GM12878 (cell line): ENCODE measurements around the gene NKD2. TPM values are rescaled to one million over a fixed set of nuclear protein-coding genes. Genes with fewer than 3 reads are reported as not detected.

Experiments
- ATAC-seq: fragments of 200-7000 bp; cut with Tn5 transposase; 3 replicates; pipeline ENCODE4 v1.9.1; 2020; ENCODE audit warnings: mild to moderate bottlenecking, moderate library complexity
- BruUV-seq: library from RNA; stranded (reverse); fragments of 400-500 nt; replicated peaks from 2 replicates; lab custom pipeline; 2021; lab: Mats Ljungman, UMichigan
- CTCF ChIA-PET: fragments of 300-600 bp; sonication (Branson Sonifier 250); formaldehyde crosslinking; extraction: SDS; loops from one replicate; lab custom pipeline; 2021; ENCODE audit warnings: inconsistent platforms; lab: Yijun Ruan, JAX
- POLR2A ChIA-PET: fragments of 350-600 bp; formaldehyde crosslinking; extraction: SDS; loops from one replicate; lab custom pipeline; 2021; ENCODE audit warnings: inconsistent platforms; lab: Charles Lee
- RAD21 ChIA-PET: fragments of 300-600 bp; sonication (Branson Sonifier 250); formaldehyde crosslinking; loops from one replicate; lab custom pipeline; 2023; ENCODE audit warnings: antibody characterized with exemption; ENCODE audit not compliant: unreplicated experiment; lab: Charles Lee
- SMC1A ChIA-PET: fragments of 300-600 bp; sonication (Branson Sonifier 250); formaldehyde crosslinking; loops from one replicate; lab custom pipeline; 2023; ENCODE audit not compliant: unreplicated experiment, uncharacterized antibody; lab: Charles Lee
- DNase-seq: peaks from one replicate; pipeline ENCODE4 v3.0.0-alpha.2; 2011; ENCODE audit warnings: low read depth, low spot score
- FAIRE-seq: peaks from 3 replicates; lab custom pipeline; 2011; peaks lifted over from hg19 to GRCh38; lab: Jason Lieb, UNC
- H2AFZ ChIP-seq: 2 replicates; pipeline ENCODE4 v1.6.0; 2011; ENCODE audit warnings: low read depth, low read length, control low read depth; ENCODE audit not compliant: control insufficient read depth
- H3K27ac ChIP-seq: 2 replicates; pipeline ENCODE4 v1.5.1; 2011; ENCODE audit warnings: control low read depth; ENCODE audit not compliant: control insufficient read depth, insufficient read depth
- H3K27me3 ChIP-seq, 2 experiments: replicated peaks in 1 of 2; 2 replicates each; pipeline versions ENCODE4 v1.6.0 to v1.6.1; 2011; ENCODE audit warnings: low read length in 1 of 2; ENCODE audit not compliant: control insufficient read depth in 2 of 2, insufficient read depth in 2 of 2
- H3K36me3 ChIP-seq, 2 experiments: 2 replicates each; pipeline ENCODE4 v1.5.1; 2011; ENCODE audit warnings: low read length in 1 of 2; ENCODE audit not compliant: control insufficient read depth in 2 of 2, insufficient read depth in 2 of 2
- H3K4me1 ChIP-seq: 2 replicates; pipeline ENCODE4 v1.6.1; 2011; ENCODE audit warnings: mild to moderate bottlenecking, low read length, moderate library complexity, mixed read lengths; ENCODE audit not compliant: control insufficient read depth, insufficient read depth
- H3K4me2 ChIP-seq: 2 replicates; pipeline ENCODE4 v1.6.0; 2011; ENCODE audit warnings: control low read depth; ENCODE audit not compliant: control insufficient read depth, insufficient read depth
- H3K4me3 ChIP-seq: fragments of 200-600 bp; sonication (generic); 2 replicates; pipeline ENCODE4 v1.5.1; 2016
- H3K79me2 ChIP-seq: 2 replicates; pipeline ENCODE4 v1.6.0; 2011; ENCODE audit warnings: low read length; ENCODE audit not compliant: control insufficient read depth, insufficient read depth
- H3K9ac ChIP-seq: 2 replicates; pipeline ENCODE4 v1.8.0; 2011; ENCODE audit warnings: low read length, control low read depth, mixed read lengths; ENCODE audit not compliant: control insufficient read depth, insufficient read depth
- H3K9me3 ChIP-seq: replicated peaks from 3 replicates; pipeline ENCODE4 v1.5.1; 2011; ENCODE audit warnings: mild to moderate bottlenecking, low read length; ENCODE audit not compliant: control insufficient read depth, insufficient read depth
- H4K20me1 ChIP-seq: 2 replicates; pipeline ENCODE4 v1.6.0; 2011; ENCODE audit not compliant: control insufficient read depth, insufficient read depth
- EED ChIP-seq: sonication (generic); IDR thresholded peaks from 2 replicates; pipeline ENCODE4 v1.6.1; 2016; ENCODE audit warnings: antibody characterized with exemption, low read depth
- FOXM1 ChIP-seq: IDR thresholded peaks from 2 replicates; pipeline ENCODE4 v1.6.1; 2012; ENCODE audit warnings: low read depth, mild to moderate bottlenecking, inconsistent platforms, low read length, moderate library complexity
- HDGF ChIP-seq: fragments of 450-650 bp; IDR thresholded peaks from 2 replicates; pipeline ENCODE4 v1.6.1; 2016; ENCODE audit warnings: antibody characterized with exemption
- IKZF2 ChIP-seq, 2 experiments: fragments of 450-650 bp; IDR thresholded peaks; 2 replicates each; pipeline ENCODE4 v1.6.1; 2017; ENCODE audit warnings: mild to moderate bottlenecking in 2 of 2, moderate library complexity in 2 of 2
- MTA3 ChIP-seq: IDR thresholded peaks from 2 replicates; pipeline ENCODE4 v1.6.1; 2012; ENCODE audit warnings: low read length, inconsistent platforms, borderline replicate concordance
- NFYA ChIP-seq: IDR thresholded peaks from 2 replicates; pipeline ENCODE4 v1.6.1; 2011; ENCODE audit warnings: low read depth, mild to moderate bottlenecking, low read length, improper control_type of control experiment, borderline replicate concordance
- NRF1 ChIP-seq: conservative IDR thresholded peaks from 2 replicates; pipeline ENCODE4 v1.6.1; 2011; ENCODE audit warnings: mild to moderate bottlenecking, low read depth, low read length, improper control_type of control experiment
- ZNF384 ChIP-seq: IDR thresholded peaks from 2 replicates; pipeline ENCODE4 v1.6.1; 2012; ENCODE audit warnings: low read depth, mild to moderate bottlenecking, low read length, improper control_type of control experiment, borderline replicate concordance
- WGBS: methylation state at CpG from one replicate; pipeline ENCODE4 v1.1.6; 2016; ENCODE audit warnings: low lambda C conversion rate; ENCODE audit not compliant: insufficient replicate concordance, insufficient coverage; ENCODE audit errors: missing lambda C conversion rate; 5-methylcytosine and 5-hydroxymethylcytosine counted together
- in situ Hi-C: fragments of 300-500 bp; cut with MboI; formaldehyde crosslinking; loops from 9 replicates; pipeline ENCODE4 v1.14.3; 2018; ENCODE audit warnings: mixed read lengths
- intact Hi-C: fragments of 100-400 bp; cut with micrococcal nuclease; formaldehyde crosslinking; loops from one replicate; pipeline ENCODE4 v1.14.2; 2022; ENCODE audit not compliant: unreplicated experiment
- polyA plus RNA-seq, 11 experiments: library from polyadenylated mRNA; depleted of rRNA in 4 of 11; unstranded in 6 of 11; stranded (reverse) in 5 of 11; fragments of >200 nt; fragmentation: Nextera tagmentation in 4 of 11; fragmentation: Illumina TruSeq in 1 of 11; extraction: Ambion mirVana in 4 of 11; extraction: Trizol in 1 of 11; gene quantifications; 1 replicate in 1 of 11; 2 replicates in 10 of 11; pipeline versions ENCODE4 v1.2.1 to v1.2.3, GENCODE V29; 2011 to 2016; ENCODE audit warnings: inconsistent platforms in 2 of 11, missing spikeins in 2 of 11, low read depth in 1 of 11
- total RNA-seq, 4 experiments: library from RNA; depleted of rRNA in 3 of 4; stranded (reverse); fragments of >200 nt in 3 of 4; fragmentation: Illumina TruSeq in 1 of 4; extraction: Trizol in 1 of 4; gene quantifications; 2 replicates each; pipeline versions ENCODE4 v1.2.1 to v1.2.3, GENCODE V29; 2013 to 2021
- TF ChIP-seq, protein P1 (sequence below): IDR thresholded peaks from 2 replicates; pipeline ENCODE4 v1.6.1; 2012; ENCODE audit warnings: low read depth, low read length, improper control_type of control experiment

Gene NKD2
- total and polyA plus RNA-seq, 10 of the 15 experiments (the other 5 are each of a cell fraction or from before 2014, with no cell fraction given) = 0.20 to 0.83 (median 0.26) TPM; not detected in 7

DNA sequence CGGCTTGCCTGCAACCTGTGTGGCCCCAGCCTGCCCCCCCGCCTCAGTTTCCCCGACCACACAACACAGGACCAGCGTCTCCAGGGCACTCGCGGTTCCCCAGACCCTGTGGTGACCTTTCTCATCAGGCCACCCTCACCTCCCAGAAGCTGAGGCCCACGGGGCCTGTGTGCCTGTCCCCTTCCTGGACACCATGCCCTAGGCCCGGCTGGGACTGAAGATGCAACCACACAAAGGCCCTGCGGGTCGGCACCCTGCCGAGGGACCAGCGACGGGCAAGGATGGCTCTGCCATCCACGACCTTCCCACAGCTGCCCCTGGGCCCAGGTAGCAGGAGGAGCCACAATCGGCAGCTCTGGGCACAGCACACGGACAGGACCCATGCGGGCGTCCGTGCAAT lies 68.4 kb downstream of the NKD2 start (continued):
- no peak for TF ChIP-seq NRF1
- TF ChIP-seq ZNF384 = no peak

DNA sequence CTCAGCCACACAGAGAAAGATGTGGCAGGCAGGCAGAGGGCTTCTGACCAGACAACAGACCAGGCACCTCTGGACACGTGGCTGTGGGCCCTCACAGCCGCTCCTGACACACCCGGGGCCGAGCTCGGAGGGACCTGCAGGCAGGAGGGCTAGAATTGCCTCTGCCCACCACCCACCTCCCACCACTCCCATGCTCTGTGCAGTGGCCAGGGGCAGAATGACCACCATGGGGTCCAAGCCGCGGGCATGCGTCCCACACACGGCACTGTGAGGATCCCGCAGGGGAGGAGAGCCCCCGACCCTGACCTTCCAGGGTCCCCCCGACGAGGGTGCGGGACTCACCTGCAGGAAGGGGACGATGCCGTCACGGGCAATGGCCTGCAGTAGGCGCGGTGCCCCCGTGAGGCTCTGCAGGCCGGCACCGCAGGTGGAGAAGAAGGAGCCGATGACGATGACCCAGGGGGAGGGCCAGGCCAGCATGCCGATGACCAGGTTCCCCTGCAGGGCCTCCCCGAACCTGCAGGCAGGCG lies 69.0 kb downstream of the NKD2 start:
- no peaks in the 10 kb centered on the region for H3K79me2 ChIP-seq
- H3K27ac ChIP-seq = no peak overlapping the region
- POLR2A ChIA-PET = no interaction called here
- SMC1A ChIA-PET = no interaction called here
- 72% methylated on average over 25 of the region's 27 CpGs for WGBS
- ATAC-seq = no peak
- intact Hi-C loops = no loop called here
- in situ Hi-C loops = no loop called here
- no peaks in the 10 kb centered on the region for H4K20me1 ChIP-seq
- no TSS peak for BruUV-seq
- no peaks in the 10 kb centered on the region for H3K4me1 ChIP-seq
- H3K4me3 ChIP-seq = no peak overlapping the region
- no peaks in the 10 kb centered on the region for H3K9me3 ChIP-seq
- no peak overlapping the region for H3K4me2 ChIP-seq
- no peaks in the 10 kb centered on the region for H3K27me3 ChIP-seq
- TF ChIP-seq HDGF (no peak), NFYA (no peak), MTA3 (no peak), FOXM1 (no peak), IKZF2 (IDR thresholded peaks at IDR 0.05) (no peak), EED (no peak)
- TF ChIP-seq, protein P1, sequence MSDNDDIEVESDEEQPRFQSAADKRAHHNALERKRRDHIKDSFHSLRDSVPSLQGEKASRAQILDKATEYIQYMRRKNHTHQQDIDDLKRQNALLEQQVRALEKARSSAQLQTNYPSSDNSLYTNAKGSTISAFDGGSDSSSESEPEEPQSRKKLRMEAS = no peak
- no peak for DNase-seq
- no peak for FAIRE-seq
- no peak overlapping the region for H3K9ac ChIP-seq
- RAD21 ChIA-PET = no interaction called here
- CTCF ChIA-PET = no interaction called here
- H2AFZ ChIP-seq = no peak overlapping the region
- no peaks in the 10 kb centered on the region for H3K36me3 ChIP-seq
